ENCODE results near the gene ST8SIA6.

ST8SIA6 gene

GRCh38 chr10:17353568-17354300, 100.7 kb downstream of the ST8SIA6 start:
- DNase-seq (ENCODE audit: extremely low read depth, low read depth) = no peak
- TF ChIP-seq, protein P1, sequence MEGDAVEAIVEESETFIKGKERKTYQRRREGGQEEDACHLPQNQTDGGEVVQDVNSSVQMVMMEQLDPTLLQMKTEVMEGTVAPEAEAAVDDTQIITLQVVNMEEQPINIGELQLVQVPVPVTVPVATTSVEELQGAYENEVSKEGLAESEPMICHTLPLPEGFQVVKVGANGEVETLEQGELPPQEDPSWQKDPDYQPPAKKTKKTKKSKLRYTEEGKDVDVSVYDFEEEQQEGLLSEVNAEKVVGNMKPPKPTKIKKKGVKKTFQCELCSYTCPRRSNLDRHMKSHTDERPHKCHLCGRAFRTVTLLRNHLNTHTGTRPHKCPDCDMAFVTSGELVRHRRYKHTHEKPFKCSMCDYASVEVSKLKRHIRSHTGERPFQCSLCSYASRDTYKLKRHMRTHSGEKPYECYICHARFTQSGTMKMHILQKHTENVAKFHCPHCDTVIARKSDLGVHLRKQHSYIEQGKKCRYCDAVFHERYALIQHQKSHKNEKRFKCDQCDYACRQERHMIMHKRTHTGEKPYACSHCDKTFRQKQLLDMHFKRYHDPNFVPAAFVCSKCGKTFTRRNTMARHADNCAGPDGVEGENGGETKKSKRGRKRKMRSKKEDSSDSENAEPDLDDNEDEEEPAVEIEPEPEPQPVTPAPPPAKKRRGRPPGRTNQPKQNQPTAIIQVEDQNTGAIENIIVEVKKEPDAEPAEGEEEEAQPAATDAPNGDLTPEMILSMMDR (IDR thresholded peaks at IDR 0.05; ENCODE audit: low read depth, low read length, missing control alignments) = no peak
- no peak overlapping the region for H3K4me3 ChIP-seq (replicated peaks; ENCODE audit: low read depth, low read length)

GRCh38 chr10:17352583-17352982, 101.8 kb downstream of the ST8SIA6 start:
- TF ChIP-seq, protein P1 (IDR thresholded peaks at IDR 0.05; ENCODE audit: low read depth, low read length, missing control alignments) = no peak
- H3K4me3 ChIP-seq (replicated peaks; ENCODE audit: low read depth, low read length) = no peak overlapping the region
- DNase-seq (ENCODE audit: extremely low read depth, low read depth) = no peak

- H3K4me3 ChIP-seq (replicated peaks; ENCODE audit: low read depth, low read length) = no peak overlapping the region
- no peak for DNase-seq (ENCODE audit: extremely low read depth, low read depth)
- TF ChIP-seq, protein P1 (IDR thresholded peaks at IDR 0.05; ENCODE audit: low read depth, low read length, missing control alignments) = no peak
These were observed 102.9 kb downstream of the ST8SIA6 start for GRCh38 chr10:17351506-17351905.

DNA sequence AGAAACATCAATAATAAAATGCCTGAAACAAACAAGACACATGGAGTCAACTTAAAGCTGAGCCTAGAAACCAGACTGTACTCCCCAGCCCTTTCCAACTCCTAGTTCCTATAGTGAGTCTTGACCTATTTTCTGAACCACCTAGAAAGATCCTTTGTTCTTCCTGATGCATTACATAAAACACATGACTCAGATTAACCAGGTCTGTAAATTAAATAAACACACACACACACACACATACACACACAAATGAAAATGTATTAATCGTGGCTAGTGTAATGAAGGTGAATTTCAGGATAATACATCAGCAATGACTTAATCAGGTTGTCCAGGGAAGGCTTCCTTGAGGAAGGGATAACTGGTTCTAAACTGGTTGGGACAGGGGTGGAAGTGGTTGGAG, 104.7 kb downstream of the ST8SIA6 start:
- H3K4me3 ChIP-seq (replicated peaks; ENCODE audit: low read depth, low read length) = no peak overlapping the region
- no peak for DNase-seq (ENCODE audit: extremely low read depth, low read depth)
- TF ChIP-seq, protein P1 (IDR thresholded peaks at IDR 0.05; ENCODE audit: low read depth, low read length, missing control alignments) = no peak

DNA sequence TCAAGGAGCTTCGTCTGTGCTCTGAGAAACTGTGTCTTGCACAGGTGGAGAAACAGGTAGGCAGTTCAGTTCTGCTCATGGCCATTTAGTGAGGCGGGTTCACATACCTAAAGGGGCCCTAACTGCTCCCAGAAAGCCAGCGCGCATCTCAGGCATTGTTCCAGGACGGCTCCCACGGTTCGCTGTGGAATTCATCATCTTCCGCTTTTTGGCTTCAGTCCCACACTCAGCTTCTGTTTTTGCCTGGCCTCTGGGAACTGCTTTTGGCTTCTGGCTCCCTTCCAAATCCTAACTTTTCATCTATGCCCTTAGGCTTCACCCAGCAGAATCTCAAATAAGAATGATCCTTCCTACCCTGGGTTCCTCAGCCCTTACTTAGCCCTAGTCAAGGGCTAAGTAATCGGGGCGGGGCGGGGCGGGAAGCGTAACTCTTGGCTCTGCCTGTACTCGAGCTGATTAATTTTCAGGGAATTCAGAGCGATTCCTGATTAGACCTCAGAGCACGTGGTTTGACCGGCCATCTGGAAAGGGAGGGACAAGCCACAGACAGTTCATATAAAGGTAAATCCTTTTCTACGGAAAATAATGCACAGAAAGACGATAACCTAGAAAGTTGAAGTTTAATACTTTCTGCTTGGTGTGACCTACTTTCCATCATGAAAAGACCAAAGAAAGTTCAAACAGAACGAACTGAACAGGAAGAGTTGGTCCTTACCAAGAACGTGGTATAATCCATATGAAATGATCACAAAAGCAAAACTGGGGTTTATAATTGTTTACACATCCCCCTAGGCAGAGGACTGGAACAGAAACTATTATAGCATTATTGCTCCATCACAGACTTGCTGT, 105.7 kb downstream of the ST8SIA6 start:
- H3K4me3 ChIP-seq (replicated peaks; ENCODE audit: low read depth, low read length) = 0 out of 2 replicates have a peak overlapping the region, but pooled peaks have one; percentile 8
- TF ChIP-seq, protein P1 (IDR thresholded peaks at IDR 0.05; ENCODE audit: low read depth, low read length, missing control alignments) = no peak
- peak; percentile 47 for DNase-seq (ENCODE audit: extremely low read depth, low read depth)

GRCh38 chr10:17348011-17348500, 106.3 kb downstream of the ST8SIA6 start:
- DNase-seq (ENCODE audit: extremely low read depth, low read depth) = no peak
- TF ChIP-seq, protein P1 (IDR thresholded peaks at IDR 0.05; ENCODE audit: low read depth, low read length, missing control alignments) = no peak
- no peak overlapping the region for H3K4me3 ChIP-seq (replicated peaks; ENCODE audit: low read depth, low read length)
